Ascending aorta (tissue), 2 donors: ENCODE data around the gene ASB3. TPM values are rescaled to one million over a fixed set of nuclear protein-coding genes. Genes with fewer than 3 reads are reported as not detected.
"Not testable (repeated sequence)": the region's sequence is repeated elsewhere in the genome, so short reads cannot be mapped to it uniquely, and the experiment has no call there.

Source experiments
- DNase-seq, 2 donors: peaks; one replicate each; pipeline ENCODE4 v3.0.0-alpha.2; 2019; ENCODE audit warnings: low spot score in 2 of 2
- H3K27ac ChIP-seq, 2 donors: fragments of 200-600 bp; sonication (generic); one replicate each; pipeline ENCODE4 v1.5.1; 2016 to 2017; ENCODE audit warnings: mild to moderate bottlenecking in 1 of 2
- H3K27me3 ChIP-seq: fragments of 200-600 bp; sonication (generic); one replicate; pipeline ENCODE4 v1.5.1; 2017
- H3K36me3 ChIP-seq, 2 donors: fragments of 200-600 bp; sonication (generic); one replicate each; pipeline ENCODE4 v1.5.1; 2016
- H3K4me1 ChIP-seq, 2 donors: fragments of 200-600 bp; sonication (generic); one replicate each; pipeline ENCODE4 v1.5.1; 2016 to 2017; ENCODE audit warnings: mild to moderate bottlenecking in 1 of 2
- H3K4me3 ChIP-seq, 2 donors: fragments of 200-600 bp; sonication (generic); one replicate each; pipeline ENCODE4 v1.5.1; 2016 to 2017; ENCODE audit warnings: mild to moderate bottlenecking in 1 of 2
- H3K9me3 ChIP-seq, 2 donors: fragments of 200-600 bp; sonication (generic); one replicate each; pipeline ENCODE4 v1.5.1; 2016
- CTCF ChIP-seq, 3 experiments: fragments of 200-600 bp in 2 of 3; fragments of 450-650 bp in 1 of 3; sonication (generic) in 2 of 3; IDR thresholded peaks; one replicate each; pipeline ENCODE4 v1.5.1; 2016 to 2019; ENCODE audit warnings: antibody characterized with exemption in 3 of 3, mild to moderate bottlenecking in 1 of 3, moderate library complexity in 1 of 3
- intact Hi-C: fragments of 100-400 bp; cut with DNase I; formaldehyde crosslinking; loops from one replicate; pipeline ENCODE4 v1.15.1; 2023
- total RNA-seq: library from RNA; depleted of rRNA; stranded (reverse); fragments of >200 nt; gene quantifications from one replicate; pipeline ENCODE4 v1.1.0, GENCODE V29; 2016

ASB3 gene
- total RNA-seq, 1 donor from 2014 or later, result 3.4 TPM

- no peaks in the 10 kb centered on the region for H3K9me3 ChIP-seq
- TF ChIP-seq CTCF (IDR thresholded peaks at IDR 0.05), result no peak
- intact Hi-C loops, result no loop called here
- no peak overlapping the region for H3K4me3 ChIP-seq
- H3K36me3 ChIP-seq, result peaks cover 3 to 9% of the 10 kb centered on the region in 2 donors
- no peaks in the 10 kb centered on the region for H3K27me3 ChIP-seq
- no peak overlapping the region for H3K27ac ChIP-seq
- H3K4me1 ChIP-seq, result no peaks in the 10 kb centered on the region
- no peak for DNase-seq
Observed at GRCh38 chr2:53826587-53827397, 40.0 kb upstream of the ASB3 start.

DNA sequence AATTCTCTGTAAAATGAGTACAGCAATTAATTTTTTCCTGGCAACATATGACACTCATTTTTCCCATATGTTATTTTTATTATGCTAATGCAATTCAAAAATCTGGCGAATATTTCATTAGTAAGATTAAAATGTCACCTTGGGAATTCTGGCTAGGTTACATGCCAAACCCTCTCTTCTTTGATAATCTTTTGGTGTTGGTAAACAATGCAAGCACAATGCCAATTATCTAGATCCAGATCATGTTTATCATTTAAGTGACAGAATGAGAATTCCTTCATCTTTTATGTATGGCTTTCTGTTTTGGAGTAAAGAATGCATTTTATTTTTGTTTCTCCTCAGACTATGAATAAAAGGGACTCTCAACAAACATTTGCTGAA is 39.3 kb upstream of the ASB3 start:
- peaks cover under 1 to 3% of the 10 kb centered on the region in 2 donors for H3K36me3 ChIP-seq
- H3K27ac ChIP-seq, result no peak overlapping the region
- TF ChIP-seq CTCF (IDR thresholded peaks at IDR 0.05), result no peak
- no peaks in the 10 kb centered on the region for H3K9me3 ChIP-seq
- intact Hi-C loops, result no loop called here
- H3K27me3 ChIP-seq, result no peaks in the 10 kb centered on the region
- no peak overlapping the region for H3K4me3 ChIP-seq
- H3K4me1 ChIP-seq, result no peaks in the 10 kb centered on the region
- no peak for DNase-seq

GRCh38 chr2:53823639-53824038 is 36.9 kb upstream of the ASB3 start:
- H3K27ac ChIP-seq, intact Hi-C loops, H3K4me1 ChIP-seq, DNase-seq, H3K27me3 ChIP-seq, H3K4me3 ChIP-seq, H3K9me3 ChIP-seq: not testable (repeated sequence)
- peaks cover 13 to 14% of the 10 kb centered on the region in 2 donors for H3K36me3 ChIP-seq

DNA sequence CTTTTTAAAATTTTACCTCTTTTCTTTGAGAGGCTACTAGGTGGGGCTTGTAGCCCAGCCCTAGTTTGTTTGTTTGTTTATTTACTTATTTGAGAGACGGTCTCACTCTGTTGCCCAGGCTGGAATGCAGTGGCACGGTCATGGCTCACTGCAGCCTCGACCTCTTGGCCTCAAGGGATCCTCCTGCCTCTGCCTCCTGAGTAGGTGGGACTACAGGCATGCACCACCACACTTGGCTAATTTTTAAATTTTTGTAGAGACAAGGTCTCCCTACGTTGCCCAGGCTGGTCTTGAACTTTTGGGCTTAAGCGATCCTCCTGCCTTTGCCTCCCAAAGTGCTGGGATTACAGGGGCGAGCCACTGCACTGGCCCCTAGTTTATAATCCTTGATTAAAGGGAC is 35.1 kb upstream of the ASB3 start:
- TF ChIP-seq CTCF (IDR thresholded peaks at IDR 0.05), result no peak
- Histone ChIP-seq H3K27me3 (no peaks in the 10 kb centered on the region), H3K4me1 (no peaks in the 10 kb centered on the region), H3K36me3 (peaks cover 23 to 30% of the 10 kb centered on the region in 2 donors), H3K27ac (no peak overlapping the region), H3K4me3 (no peak overlapping the region), H3K9me3 (no peaks in the 10 kb centered on the region)
- intact Hi-C loops, result no loop called here
- no peak for DNase-seq

DNA sequence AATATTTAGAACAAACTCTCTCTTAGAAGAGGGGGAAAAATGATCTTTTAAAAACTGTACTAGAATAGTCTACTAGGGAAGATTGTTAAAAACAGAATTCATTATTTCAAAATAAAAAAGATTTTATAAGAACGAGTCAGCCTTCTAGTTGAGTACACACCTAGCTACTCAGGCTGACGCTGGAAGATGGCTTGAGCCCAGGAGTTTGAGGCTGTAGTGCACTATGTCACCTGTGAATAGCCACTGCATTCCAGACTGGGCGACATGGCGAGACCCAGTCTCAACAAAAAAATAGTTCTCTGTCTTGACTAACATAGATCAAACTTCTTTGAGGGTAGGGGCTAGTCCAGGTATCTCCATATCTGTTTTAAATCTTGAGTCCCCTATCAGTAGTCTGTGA is 34.0 kb upstream of the ASB3 start:
- DNase-seq, result no peak
- no peaks in the 10 kb centered on the region for H3K9me3 ChIP-seq
- H3K4me3 ChIP-seq, result no peak overlapping the region
- peaks cover 31 to 40% of the 10 kb centered on the region in 2 donors for H3K36me3 ChIP-seq
- no peak for TF ChIP-seq CTCF (IDR thresholded peaks at IDR 0.05)
- H3K27ac ChIP-seq, result no peak overlapping the region
- intact Hi-C loops, result no loop called here
- no peaks in the 10 kb centered on the region for H3K4me1 ChIP-seq
- no peaks in the 10 kb centered on the region for H3K27me3 ChIP-seq

DNA sequence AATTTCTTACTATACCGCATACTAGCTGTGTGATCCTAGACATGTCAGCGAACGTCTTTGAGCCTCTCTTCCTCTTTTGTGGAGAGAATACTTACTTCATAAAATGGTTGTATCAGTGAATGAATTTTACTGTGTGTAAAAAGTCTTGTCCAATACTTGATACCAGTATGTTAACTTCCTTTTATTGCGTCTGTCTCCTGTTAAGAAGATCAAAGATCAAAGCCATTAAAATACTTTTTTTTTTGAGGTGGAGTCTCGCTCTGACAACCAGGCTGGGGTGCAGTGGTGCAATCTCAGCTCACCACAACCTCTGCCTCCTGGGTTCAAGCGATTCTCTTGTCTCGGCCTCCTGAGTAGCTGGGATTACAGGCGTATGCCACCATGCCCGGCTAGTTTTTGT is 33.3 kb upstream of the ASB3 start:
- TF ChIP-seq CTCF (IDR thresholded peaks at IDR 0.05), result no peak
- Histone ChIP-seq H3K27ac (no peak overlapping the region), H3K4me1 (no peaks in the 10 kb centered on the region), H3K27me3 (no peaks in the 10 kb centered on the region), H3K9me3 (no peaks in the 10 kb centered on the region), H3K36me3 (peaks cover 37 to 47% of the 10 kb centered on the region in 2 donors), H3K4me3 (no peak overlapping the region)
- DNase-seq, result no peak
- intact Hi-C loops, result no loop called here
